Epithelial cell of esophagus (primary cell): Measurements from ENCODE around the gene SUMO3.

Experiments used
- DNase-seq: peaks from one replicate; pipeline ENCODE4 v3.0.0; 2010; ENCODE audit warnings: low read depth
- H3K4me3 ChIP-seq: 2 replicates; pipeline ENCODE4 v1.5.1; 2011; ENCODE audit warnings: mild to moderate bottlenecking, low read length, control low read depth
- CTCF ChIP-seq: IDR thresholded peaks from 2 replicates; pipeline ENCODE4 v1.5.1; 2011; ENCODE audit warnings: low read depth, mild to moderate bottlenecking, low read length, control low read depth, inconsistent platforms; ENCODE audit not compliant: insufficient read depth; ENCODE audit errors: missing control alignments

SUMO3 gene

GRCh38 chr21:44795342-44795741, 22.5 kb downstream of the SUMO3 start:
- DNase-seq, result peak; percentile 62
- TF ChIP-seq CTCF, result no peak
- no peak overlapping the region for H3K4me3 ChIP-seq

GRCh38 chr21:44793592-44794374, 24.1 kb downstream of the SUMO3 start:
- TF ChIP-seq CTCF, result no peak
- no peak overlapping the region for H3K4me3 ChIP-seq
- DNase-seq, result peak; percentile 16

- peak; percentile 72 for TF ChIP-seq CTCF
- DNase-seq, result peak; percentile 68
These were observed 24.9 kb downstream of the SUMO3 start for GRCh38 chr21:44792702-44793591.

GRCh38 chr21:44791993-44792392, 25.9 kb downstream of the SUMO3 start:
- DNase-seq, result no peak
- H3K4me3 ChIP-seq, result no peak overlapping the region
- no peak for TF ChIP-seq CTCF

More at GRCh38 chr21:44792702-44793591, 24.9 kb downstream of the SUMO3 start:
- H3K4me3 ChIP-seq, result no peak overlapping the region

- no peak for TF ChIP-seq CTCF
- DNase-seq, result no peak
- no peak overlapping the region for H3K4me3 ChIP-seq
These were observed 26.6 kb downstream of the SUMO3 start for GRCh38 chr21:44791246-44791645.

- no peak for TF ChIP-seq CTCF
- no peak overlapping the region for H3K4me3 ChIP-seq
These were observed 27.5 kb downstream of the SUMO3 start for GRCh38 chr21:44790368-44790767.

More at GRCh38 chr21:44790368-44790767, 27.5 kb downstream of the SUMO3 start:
- no peak for DNase-seq
